Stimulated activated CD8-positive, alpha-beta memory T cell treated with anti-CD3 and anti-CD28 coated beads, Interleukin-7, amount 100 ng/mL, for 1 hour (primary cell): ENCODE data around the gene STPG1.

Experiments used
- DNase-seq, 2 donors: peaks; one replicate each; pipeline ENCODE4 v3.0.0-alpha.2; 2020; ENCODE audit warnings: low read depth in 2 of 2

Gene STPG1

DNA sequence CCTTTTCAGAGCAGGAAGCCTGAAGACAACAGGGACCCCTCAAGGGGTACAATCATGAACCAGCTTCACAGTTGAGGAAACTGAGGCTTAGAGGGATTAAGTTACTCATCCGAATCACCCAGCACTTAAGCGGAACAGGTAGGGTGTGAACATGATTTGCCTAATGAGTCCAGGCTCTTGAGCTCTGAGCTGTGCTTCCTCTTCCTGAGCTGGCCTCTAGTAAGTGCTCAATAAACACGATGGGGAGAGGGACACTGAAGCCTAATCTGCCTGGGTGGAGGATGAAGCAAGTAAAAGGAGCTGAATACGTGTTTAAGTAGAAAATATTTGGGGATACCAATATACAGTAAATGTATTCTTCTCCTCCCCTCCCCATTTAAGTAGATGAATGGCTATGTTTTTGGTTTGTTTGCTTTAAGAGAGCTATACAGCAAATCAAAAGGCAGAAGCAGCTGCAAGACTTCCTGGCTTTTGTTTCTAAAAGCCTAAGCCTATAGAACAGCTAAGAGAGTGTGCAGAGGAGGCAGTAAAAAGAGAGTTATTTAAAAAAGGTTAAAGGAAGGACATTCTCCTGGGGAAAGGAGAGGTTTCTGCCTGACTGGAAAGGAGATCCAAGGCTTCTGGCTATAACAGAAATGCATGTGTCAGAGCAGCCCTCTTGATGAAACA lies 20.5 kb downstream of the STPG1 start:
- no peak for DNase-seq

DNA sequence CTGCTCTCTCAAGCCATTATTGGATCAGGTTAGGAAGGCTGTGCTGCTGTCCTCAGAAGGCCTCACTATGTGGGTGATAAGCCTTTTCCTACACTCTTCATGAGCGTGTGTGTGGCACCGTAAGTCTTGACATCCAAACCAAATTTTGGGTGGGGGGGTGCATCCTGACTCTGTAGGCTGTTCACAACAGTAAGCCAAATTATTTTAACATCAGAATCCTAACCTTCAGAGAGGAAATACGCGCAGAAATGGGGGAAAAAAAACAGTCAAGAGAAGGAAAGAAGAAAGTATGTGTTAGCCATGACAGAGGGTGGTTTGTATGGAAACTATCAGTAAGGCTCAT lies 21.0 kb downstream of the STPG1 start:
- no peak for DNase-seq

- DNase-seq, result peak in 1 of 2 donors; percentile 30
Observed at GRCh38 chr1:24391882-24392603, 21.5 kb downstream of the STPG1 start.

GRCh38 chr1:24390924-24391782 lies 22.4 kb downstream of the STPG1 start:
- peak; percentile 40 to 48 for DNase-seq

DNA sequence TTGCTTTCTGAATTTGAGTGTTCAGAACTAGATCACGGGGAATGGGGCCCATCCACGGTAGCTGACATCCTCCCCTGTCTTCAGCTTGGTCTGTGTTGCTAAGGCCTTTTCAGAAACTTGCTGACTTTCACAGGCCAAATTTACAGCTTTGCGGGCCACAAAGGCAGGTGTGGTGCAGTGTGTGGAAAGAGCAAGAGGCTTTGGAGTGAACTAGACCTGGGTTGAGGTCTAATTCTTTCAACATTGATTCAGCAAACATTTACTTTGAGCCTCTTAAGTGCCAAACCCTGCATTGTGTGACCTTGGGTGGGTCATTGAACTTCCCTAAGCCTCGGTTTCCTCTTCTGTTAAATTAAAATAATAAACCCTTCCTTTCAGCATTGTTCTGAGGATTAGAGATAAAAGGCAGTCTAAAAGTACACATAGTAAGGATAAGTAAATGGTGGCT lies 24.3 kb downstream of the STPG1 start:
- no peak for DNase-seq

- DNase-seq, result no peak
Observed at GRCh38 chr1:24388331-24388885, 25.2 kb downstream of the STPG1 start.

DNA sequence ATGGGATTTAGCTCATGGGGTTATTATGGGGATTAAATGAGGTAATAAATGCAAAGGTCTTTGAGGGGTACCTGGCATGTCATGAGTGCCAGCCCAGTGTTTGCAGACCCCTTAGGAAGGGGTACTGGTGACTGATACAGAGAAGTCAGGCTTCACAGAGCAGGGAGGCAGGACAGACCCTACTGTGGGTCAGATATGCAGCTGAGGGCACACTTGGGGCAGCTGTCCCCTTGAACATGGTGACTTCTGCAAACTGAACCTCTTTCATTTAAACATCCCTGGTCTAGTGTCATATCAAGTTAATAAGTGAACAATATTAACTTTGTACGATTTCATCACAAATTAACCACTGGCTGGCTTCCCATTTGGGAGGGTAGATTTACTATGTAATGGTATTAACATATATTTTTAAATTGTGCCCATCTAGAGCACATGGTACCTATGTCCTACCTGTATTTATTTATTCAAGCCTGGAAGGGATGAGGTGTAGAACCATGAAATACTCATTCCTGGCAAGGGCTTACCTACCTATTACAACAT lies 25.9 kb downstream of the STPG1 start:
- DNase-seq, result no peak

DNA sequence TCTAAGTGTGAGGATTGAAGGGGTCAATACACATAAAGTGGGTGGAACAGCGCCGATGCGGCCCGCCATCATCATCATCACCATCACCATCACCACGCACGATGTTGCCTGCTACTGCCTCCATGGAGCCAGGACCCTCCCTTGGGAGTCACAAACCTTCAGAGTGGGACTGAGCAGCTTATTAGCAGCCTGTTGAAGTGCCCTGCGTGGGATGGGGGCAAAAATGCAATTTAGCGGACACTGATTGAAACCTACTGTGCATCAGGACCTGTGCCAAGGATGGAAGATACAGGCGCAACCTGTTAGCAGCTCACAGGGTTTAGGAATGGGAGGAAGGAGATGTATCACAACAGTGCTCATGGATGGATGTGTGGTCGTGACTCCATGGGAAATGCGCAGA lies 26.7 kb downstream of the STPG1 start:
- no peak for DNase-seq

DNA sequence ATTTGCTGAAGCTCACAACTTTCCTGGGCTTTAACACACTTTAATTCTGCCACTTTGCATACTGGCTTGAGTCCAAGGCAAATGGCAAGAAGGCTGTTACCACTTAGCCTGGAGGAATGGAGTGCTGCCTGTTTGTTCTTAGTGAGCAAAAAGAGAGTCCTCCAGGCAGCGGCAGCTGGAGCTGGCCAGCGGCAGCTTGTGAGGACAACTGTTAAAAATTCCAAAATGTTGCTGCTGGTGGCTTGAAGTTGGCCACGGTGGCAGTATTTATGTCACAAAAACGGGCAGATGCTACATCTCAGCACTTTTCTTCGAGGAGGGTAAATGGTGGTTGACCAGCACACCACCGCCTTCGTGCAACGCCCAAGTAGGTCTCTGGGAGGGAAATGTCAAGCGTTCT lies 27.3 kb downstream of the STPG1 start:
- DNase-seq, result no peak

DNA sequence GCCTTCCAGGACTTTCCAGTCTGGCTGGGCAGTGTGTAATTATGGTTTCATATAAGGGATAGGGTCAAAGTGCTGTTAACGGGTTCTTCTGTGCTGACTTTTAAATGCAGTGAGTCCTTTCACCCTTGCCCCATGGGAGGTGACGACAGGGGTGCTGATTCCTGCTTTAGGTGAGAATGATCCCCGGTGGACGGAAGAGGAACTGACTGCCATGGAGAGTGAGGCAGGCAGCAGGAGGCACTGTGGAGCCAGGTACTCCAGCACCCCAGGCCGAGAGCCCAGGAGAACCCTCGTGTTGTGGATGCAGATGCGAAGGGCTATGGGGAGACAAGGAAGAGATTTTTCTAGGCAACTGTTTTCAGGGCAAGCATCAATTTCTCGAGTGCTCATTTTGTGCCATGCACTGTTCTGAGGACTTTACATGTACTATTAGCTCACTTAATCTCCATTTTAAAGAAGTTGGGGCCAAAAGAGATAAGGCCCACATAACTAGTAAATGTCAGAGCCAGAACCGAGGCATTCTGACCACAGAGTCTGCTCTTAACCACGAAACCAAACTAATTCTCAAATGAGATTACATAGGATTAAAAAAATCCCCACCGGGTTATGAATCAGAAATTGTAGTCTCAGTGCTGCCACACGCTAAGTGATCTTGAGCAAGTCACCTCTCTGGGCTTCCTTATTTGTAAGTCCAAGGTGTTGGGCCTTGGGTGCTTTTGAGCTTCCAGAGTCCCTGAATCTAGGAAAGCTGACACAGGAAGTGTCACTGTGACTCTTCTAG lies 28.2 kb downstream of the STPG1 start:
- DNase-seq, result no peak

GRCh38 chr1:24384251-24385090 lies 29.1 kb downstream of the STPG1 start:
- DNase-seq, result no peak

GRCh38 chr1:24383381-24383940 lies 30.1 kb downstream of the STPG1 start:
- DNase-seq, result no peak

- DNase-seq, result no peak
Observed at GRCh38 chr1:24382165-24382577, 31.4 kb downstream of the STPG1 start.

DNA sequence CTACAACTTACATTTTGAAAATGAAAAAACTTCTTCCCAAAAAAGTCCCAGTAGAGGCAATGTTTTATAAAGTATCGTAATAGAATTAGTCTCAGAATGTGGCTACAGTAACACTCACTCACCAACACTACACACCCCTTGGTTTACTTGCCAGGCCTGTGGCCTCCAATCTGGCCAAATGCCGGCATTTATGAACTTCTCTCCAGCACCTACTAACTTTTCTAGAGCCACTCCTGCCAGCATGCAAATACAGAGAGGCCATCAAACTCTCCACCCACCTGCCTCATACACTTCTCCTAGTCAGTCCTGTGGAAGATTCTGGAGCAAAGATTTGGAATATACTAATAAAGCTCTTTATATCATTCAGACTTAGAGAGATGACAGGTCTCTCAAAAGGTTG lies 32.3 kb downstream of the STPG1 start:
- DNase-seq, result no peak

GRCh38 chr1:24380508-24380907 lies 33.1 kb downstream of the STPG1 start:
- no peak for DNase-seq

DNA sequence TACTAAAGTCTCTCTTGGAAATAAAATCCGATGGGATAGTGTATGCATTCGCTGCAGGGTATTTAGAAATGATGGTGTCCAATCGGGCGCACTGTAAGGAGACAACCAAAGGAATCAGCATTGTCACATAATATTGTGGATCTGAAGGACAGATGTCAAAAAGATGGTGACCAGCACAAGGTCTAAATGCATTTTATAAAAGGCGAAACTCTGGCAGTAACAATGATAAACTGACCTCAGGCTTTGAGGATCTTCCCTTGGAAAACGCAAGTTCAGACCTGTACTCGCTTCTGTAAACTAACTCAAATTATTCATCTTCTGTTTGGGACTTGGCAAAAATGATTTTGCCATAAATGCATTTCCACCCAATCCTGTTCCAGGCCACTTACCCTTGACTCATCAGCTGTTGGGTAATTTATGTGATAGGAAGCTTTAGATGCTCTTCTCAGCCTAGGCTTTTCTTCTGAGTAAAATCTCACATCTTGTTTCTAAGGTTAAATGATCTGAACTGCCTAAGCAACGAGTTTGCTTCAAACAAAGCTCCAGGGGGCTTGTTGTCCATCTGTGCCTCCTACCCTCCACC lies 33.8 kb downstream of the STPG1 start:
- DNase-seq, result no peak

DNA sequence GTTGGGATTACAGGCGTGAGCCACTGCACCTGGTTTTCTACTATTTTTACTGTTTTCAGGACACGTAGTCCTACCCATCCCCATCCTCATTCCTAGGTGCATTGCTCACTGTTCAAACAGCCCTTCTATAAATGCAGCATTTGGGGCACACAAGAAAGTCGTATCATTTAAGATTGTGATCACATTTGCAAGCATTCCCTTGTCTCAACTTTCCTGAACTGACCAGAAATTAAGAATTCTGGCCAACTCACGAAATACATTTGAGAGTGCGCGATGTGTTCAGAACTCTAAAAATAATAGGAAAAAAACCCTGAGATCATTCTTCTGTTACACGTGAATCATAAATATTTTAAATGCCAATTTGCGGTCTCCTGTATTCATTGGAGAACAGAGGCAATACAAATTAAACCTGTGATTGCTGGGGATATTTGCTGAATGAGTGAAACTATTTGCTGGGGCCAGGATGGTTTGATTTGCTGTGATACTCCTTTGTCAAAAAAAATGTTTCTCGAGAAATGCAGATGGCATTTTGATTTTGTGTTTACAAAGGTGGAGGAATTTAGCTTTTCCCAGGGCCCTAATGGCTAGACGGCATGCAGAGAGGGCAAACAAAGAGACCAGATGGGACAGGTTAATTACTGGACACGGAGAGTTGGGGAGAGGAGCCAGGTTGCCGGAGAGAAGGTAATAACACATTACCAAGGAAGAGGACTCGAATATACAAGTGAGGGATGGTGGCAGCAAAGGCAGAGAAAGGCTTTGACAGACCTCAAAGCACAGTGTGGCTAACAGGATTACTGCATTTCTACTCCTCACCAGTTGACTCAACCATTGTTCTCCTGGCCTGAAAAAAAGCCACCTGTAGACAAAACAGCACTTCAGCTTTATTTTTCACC lies 38.4 kb downstream of the STPG1 start:
- DNase-seq, result no peak

- no peak for DNase-seq
Observed at GRCh38 chr1:24373710-24374109, 39.9 kb downstream of the STPG1 start.

DNA sequence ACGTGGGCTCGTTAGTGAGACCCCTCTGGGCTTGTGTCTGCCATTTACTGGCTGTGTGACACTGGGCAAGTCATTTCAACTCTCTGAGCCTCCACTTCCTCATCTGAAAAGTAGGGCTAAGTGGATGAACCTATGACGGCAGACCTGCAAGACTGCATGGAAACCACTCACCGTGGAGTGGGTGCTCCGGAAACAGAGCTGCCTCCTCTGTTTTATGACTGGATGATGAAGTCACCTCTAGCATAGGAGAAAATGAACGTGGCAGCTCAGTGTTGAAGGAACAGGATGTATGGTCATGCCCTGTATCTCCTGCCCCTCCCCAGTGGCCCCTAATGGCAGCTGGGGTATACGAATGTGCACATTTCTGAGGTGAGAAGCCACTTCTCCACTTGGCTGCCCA lies 40.5 kb downstream of the STPG1 start:
- no peak for DNase-seq
